Fibroblast of mammary gland (primary cell): ENCODE data around the gene ATG4D.
"Not testable (repeated sequence)": the region's sequence is repeated elsewhere in the genome, so short reads cannot be mapped to it uniquely, and the experiment has no call there.

Source experiments
- DNase-seq: peaks from one replicate; pipeline ENCODE4 v3.0.0-alpha.2; 2010; ENCODE audit warnings: low read depth
- H3K4me3 ChIP-seq: 2 replicates; pipeline ENCODE4 v1.5.1; 2011; ENCODE audit warnings: low read depth, mild to moderate bottlenecking, low read length, moderate library complexity; ENCODE audit not compliant: control insufficient read depth
- TF ChIP-seq, protein P1 (sequence below): conservative IDR thresholded peaks from 2 replicates; pipeline ENCODE4 v1.5.1; 2011; ENCODE audit warnings: low read depth, low read length, inconsistent platforms; ENCODE audit not compliant: control insufficient read depth, insufficient read depth

ATG4D gene

DNA sequence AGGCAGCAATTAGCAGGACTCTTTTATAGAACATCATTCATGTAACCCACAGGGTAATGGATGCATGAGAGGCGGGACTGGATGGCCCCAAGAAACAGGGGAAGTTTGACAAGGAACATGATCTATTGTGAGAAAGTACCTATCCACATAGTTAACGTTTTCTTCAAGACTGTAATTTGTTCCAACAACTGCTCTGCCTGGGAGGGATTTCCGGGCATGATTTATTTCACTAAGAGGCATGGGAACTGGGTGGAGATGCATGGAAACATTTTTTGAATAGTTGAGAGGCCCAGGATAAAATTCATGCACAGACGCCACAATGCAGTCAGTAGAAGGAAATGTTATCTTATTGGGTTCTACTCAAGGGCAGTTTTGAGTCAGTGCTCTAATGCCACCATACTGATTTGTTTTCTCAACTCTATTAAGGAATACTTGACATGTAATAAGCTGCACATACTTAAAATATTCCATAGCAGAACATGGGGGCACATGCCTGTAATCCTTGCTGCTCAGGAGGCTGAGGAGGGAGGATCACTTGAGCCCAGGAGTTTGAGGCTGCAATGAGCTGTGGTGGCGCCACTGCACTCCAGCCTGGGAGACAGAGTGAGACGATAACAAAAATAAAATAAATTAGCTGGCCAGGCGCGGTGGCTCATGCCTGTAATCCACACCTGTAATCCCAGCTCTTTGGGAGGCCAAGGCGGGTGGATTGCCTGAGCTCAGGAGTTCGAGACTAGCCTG lies 9.9 kb upstream of the ATG4D start:
- H3K4me3 ChIP-seq = no peak overlapping the region
- TF ChIP-seq, protein P1, sequence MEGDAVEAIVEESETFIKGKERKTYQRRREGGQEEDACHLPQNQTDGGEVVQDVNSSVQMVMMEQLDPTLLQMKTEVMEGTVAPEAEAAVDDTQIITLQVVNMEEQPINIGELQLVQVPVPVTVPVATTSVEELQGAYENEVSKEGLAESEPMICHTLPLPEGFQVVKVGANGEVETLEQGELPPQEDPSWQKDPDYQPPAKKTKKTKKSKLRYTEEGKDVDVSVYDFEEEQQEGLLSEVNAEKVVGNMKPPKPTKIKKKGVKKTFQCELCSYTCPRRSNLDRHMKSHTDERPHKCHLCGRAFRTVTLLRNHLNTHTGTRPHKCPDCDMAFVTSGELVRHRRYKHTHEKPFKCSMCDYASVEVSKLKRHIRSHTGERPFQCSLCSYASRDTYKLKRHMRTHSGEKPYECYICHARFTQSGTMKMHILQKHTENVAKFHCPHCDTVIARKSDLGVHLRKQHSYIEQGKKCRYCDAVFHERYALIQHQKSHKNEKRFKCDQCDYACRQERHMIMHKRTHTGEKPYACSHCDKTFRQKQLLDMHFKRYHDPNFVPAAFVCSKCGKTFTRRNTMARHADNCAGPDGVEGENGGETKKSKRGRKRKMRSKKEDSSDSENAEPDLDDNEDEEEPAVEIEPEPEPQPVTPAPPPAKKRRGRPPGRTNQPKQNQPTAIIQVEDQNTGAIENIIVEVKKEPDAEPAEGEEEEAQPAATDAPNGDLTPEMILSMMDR = no peak
- peak; percentile 43 for DNase-seq

DNA sequence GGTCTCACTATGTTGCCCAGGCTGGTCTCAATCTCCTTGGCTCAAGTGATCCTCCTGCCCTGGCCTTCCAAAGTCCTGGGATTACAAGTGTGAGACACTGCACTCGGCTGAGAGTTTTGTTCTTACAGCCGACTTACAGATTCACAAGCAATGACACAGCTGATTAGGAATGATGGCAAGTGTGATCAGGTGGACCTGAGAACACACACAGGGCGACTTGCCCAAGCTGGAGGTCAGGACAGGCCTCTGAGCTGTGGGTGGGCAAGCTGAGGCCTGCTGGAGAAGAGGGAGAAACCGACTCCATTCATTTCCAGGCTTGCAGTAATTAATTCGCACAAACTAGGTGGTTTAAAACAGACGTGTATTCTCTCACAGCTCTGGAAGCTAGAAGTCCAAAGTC lies 8.1 kb upstream of the ATG4D start:
- TF ChIP-seq, protein P1 = no peak
- no peak overlapping the region for H3K4me3 ChIP-seq
- DNase-seq = no peak

DNA sequence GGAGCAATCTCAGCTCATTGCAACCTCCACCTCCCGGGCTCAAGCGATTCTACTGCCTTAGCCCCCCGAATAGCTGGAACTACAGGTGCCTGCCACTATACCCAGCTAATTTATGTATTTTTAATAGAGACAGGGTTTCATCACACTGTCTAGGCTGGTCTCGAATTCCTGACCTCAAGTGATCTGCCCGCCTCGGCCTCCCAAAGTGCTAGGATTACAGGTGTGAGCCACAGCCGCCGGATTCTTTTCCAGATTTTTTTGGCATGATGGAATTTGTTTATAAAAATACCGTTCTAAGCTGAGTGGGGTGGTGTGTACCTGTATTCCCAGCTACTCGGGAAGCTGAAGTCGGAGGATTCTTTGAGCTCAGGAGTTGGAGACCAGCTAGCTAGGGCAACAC lies 6.0 kb upstream of the ATG4D start:
- DNase-seq = no peak
- no peak overlapping the region for H3K4me3 ChIP-seq
- TF ChIP-seq, protein P1 = no peak

DNA sequence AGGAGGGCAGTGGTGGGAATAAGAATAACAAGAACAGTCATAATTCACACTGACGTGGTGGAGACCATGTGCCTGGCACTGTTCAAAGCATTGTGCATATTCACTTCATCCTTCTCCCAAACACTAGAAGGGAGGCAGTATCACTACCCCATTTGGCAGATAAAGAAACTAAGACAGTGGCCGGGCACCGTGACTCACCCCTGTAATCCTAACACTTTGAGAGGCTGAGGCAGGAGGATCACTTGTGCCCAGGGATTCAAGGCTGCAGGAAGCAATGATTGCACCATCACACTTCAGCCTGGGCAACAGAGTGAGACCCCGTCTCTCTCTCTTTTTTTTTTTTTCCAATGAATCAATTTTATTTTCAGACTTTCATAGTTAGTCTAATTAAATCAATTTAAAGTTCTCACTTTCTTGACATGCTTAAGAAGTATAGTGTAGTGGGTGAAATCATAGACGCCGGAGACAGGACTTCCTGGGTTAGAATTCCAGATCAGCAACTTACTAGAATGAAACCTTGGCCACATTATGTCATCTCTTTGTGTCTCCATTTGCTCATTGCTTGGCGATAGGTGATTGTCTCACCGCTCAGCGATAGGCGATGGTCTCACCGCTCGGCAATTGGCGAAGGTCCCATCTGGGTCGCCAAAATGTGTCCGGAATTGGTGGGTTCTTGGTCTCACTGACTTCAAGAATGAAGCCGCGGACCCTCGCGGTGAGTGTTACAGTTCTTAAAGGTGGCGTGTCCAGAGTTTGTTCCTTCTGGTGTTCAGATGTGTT lies 5.3 kb upstream of the ATG4D start:
- H3K4me3 ChIP-seq = no peak overlapping the region
- DNase-seq = no peak
- TF ChIP-seq, protein P1 = no peak

DNA sequence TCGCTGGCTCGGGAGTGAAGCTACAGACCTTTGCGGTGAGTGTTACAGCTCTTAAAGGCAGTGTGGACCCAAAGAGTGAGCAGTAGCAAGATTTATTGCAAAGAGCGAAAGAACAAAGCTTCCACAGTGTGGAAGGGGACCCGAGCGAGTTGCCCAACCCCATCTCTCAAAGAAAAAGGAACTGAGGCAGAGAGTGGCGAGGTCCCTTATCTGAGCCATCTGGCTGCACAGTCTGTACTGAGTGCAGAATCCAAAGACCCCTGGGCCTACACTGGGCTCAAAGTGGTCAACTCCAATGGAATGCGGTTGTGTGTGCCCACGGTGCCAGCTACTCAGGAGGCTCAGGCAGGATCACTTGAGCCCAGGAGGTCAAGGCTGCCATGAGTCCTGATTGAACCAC lies 4.7 kb upstream of the ATG4D start:
- DNase-seq, H3K4me3 ChIP-seq: not testable (repeated sequence)

DNA sequence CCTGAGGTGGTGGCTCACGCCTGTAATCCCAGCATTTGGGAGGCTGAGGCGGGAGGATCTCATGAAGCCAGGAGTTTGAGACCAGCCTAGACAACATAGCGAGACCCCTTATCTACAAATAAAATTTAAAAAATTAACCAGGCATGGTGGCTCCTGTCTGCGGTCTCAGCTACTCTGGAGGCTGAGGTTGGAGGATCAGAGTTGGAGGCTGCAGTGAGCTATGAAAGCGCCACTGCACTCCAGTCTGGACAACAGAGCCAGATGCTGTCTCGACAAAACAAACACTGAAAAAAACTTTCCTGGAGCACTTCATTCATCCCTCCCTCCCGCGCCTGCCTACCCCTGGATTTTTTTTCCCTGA lies 665 bp upstream of the ATG4D start:
- no peak overlapping the region for H3K4me3 ChIP-seq
- DNase-seq = no peak
- TF ChIP-seq, protein P1 = no peak

DNA sequence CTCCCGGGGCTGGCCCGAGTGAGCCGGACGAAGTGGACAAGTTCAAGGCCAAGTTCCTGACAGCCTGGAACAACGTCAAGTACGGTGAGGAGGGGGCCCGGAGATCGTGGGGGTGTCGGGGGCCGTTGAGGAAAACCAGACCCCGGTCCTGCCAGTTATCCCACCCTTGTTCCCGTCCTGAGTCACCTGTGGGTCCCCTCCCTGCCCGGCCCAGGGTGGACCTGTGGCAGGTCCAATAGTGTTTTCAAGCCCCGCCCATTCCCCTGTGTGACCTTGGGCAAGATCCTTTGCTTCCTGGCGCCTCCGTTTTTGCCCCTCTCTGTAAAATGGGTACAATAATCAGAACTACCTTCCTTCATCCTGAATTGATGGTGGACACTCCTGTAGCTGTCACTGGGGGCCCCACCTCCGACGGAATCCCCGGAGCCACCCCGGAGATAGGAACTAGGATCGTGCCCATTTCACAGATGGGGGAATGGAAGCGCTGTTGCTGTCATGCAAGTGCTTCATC lies 593 bp downstream of the ATG4D start:
- no peak for DNase-seq
- H3K4me3 ChIP-seq = peak overlapping the region; percentile 74
- TF ChIP-seq, protein P1 = no peak
